Effector memory CD4-positive, alpha-beta T cell (primary cell): ENCODE measurements around the gene KLHL7.

Experiments used
- DNase-seq, 3 donors: peaks; one replicate each; pipeline ENCODE4 v3.0.0-alpha.2; 2020
- H3K27ac ChIP-seq: 2 replicates; pipeline ENCODE4 v1.7.0; 2013; ENCODE audit warnings: mild to moderate bottlenecking, low read length, moderate library complexity; ENCODE audit not compliant: insufficient read depth, poor library complexity, severe bottlenecking
- H3K27me3 ChIP-seq: replicated peaks from 2 replicates; pipeline ENCODE4 v1.7.0; 2013; ENCODE audit warnings: mild to moderate bottlenecking, low read length; ENCODE audit not compliant: insufficient read depth, control insufficient read depth, poor library complexity, severe bottlenecking
- H3K36me3 ChIP-seq: 2 replicates; pipeline ENCODE4 v1.7.0; 2013; ENCODE audit warnings: mild to moderate bottlenecking, low read length, moderate library complexity; ENCODE audit not compliant: control insufficient read depth, insufficient read depth
- H3K4me1 ChIP-seq: 2 replicates; pipeline ENCODE4 v1.7.0; 2013; ENCODE audit warnings: low read length, mild to moderate bottlenecking; ENCODE audit not compliant: control insufficient read depth, insufficient read depth, poor library complexity, severe bottlenecking
- H3K4me3 ChIP-seq: 2 replicates; pipeline ENCODE4 v1.7.0; 2013; ENCODE audit warnings: low read length, low read depth, mild to moderate bottlenecking; ENCODE audit not compliant: insufficient read depth, poor library complexity, severe bottlenecking
- H3K9me3 ChIP-seq: 2 replicates; pipeline ENCODE4 v1.7.0; 2013; ENCODE audit warnings: mild to moderate bottlenecking, low read length, moderate library complexity; ENCODE audit not compliant: control insufficient read depth

KLHL7 gene

DNA sequence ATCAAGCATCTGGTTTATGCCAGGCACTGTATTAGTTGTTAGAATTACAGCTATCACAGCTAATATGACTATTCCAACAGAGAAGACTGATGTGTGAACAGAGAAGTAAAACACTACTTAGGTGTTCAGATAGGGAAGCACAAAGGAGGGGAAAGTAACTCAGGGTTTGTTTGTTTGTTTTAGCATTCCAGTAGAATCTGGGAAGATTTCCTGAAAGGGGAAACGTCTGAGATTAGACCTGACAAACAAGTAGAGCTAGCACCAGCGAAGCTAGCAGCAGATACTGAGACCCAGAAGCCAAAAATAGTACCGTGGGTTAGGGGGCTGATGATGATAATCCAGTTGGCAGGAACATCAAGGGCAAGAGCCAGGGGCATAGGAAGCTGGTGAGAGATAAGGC is 28.8 kb upstream of the KLHL7 start:
- no peaks in the 10 kb centered on the region for H3K36me3 ChIP-seq
- no peak for DNase-seq
- no peaks in the 10 kb centered on the region for H3K27me3 ChIP-seq
- no peak overlapping the region for H3K4me3 ChIP-seq
- H3K27ac ChIP-seq = no peak overlapping the region
- no peaks in the 10 kb centered on the region for H3K9me3 ChIP-seq
- H3K4me1 ChIP-seq = no peaks in the 10 kb centered on the region

DNA sequence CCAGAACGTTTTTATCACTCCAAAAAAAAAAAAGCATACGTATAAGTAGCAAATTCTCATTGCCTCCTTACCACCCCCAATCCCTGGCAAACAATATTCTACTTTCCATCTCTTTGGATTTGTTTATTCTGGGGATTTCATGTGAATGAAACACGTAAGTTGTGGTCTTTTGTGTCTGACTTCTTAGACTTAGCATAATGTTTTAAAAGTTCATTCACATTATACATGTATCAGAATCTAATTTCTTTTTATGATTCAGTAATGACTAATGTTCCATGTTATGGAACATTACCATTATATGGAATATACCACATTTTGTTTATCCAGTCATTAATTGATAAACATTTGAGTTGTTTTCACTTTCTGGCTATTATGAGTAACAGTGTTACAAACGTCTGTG is 12.5 kb upstream of the KLHL7 start:
- Histone ChIP-seq H3K36me3 (no peaks in the 10 kb centered on the region), H3K9me3 (no peaks in the 10 kb centered on the region), H3K27ac (no peak overlapping the region), H3K4me1 (no peaks in the 10 kb centered on the region), H3K27me3 (no peaks in the 10 kb centered on the region), H3K4me3 (no peak overlapping the region)
- DNase-seq = no peak

DNA sequence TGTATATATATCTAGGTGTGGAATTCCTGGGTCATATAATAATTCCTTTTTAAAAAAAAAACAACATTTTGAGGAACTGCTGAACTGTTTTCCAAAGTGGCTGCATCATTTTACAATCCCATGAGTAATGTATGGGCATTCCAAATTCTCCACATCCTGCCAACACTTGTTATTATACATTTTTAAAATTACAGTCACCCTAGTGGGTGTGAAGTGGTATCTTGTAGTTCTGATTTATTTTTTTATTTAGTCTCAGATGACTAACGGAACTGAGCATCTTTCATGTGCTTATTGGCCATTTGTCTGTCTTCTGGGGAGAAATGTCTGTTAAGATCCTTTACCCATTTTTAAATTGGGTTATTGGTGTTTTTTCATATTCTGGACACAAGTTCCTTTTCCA is 12.0 kb upstream of the KLHL7 start:
- DNase-seq = no peak
- Histone ChIP-seq H3K4me1 (no peaks in the 10 kb centered on the region), H3K4me3 (no peak overlapping the region)

DNA sequence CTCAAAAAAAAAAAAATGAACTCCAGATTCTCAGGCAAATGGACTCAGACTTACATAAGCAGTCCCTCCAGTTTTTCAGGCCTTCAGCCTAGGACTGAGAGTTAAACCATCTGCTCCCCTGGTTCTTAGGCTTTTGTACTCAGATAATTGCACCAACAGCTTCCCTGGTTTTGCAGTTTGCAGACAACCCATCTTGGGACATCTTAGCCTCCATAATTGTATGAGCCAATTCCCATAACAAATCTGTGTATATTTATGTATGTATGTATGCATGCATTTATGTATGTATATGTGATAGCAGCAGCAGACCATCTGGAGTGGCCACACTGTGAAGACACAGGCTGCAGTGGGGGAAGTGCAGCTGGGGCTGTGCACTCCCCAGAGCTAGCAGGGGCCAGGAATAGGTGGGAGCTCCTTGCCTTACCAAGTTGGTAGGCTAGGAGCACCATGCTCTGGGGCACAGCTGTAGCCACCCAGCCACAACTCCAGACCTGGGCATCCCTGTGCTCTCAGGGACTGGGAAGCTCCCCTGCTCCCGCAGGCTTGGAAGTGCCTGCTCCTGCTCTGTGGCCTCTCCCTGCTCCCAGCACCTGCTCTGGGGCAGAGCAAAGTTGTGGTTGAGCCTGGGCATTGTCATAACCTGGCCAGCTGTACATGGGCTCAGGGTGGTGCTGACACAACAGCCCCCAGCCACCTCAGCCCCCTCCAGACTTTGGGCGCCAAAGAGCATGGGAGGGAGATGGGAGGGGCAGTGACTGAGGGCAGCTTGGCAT is 8.9 kb upstream of the KLHL7 start:
- H3K4me3 ChIP-seq = no peak overlapping the region

More for the DNA sequence above, 12.0 kb upstream of the KLHL7 start:
- Histone ChIP-seq H3K27ac (no peak overlapping the region), H3K27me3 (no peaks in the 10 kb centered on the region), H3K9me3 (no peaks in the 10 kb centered on the region), H3K36me3 (no peaks in the 10 kb centered on the region)

DNA sequence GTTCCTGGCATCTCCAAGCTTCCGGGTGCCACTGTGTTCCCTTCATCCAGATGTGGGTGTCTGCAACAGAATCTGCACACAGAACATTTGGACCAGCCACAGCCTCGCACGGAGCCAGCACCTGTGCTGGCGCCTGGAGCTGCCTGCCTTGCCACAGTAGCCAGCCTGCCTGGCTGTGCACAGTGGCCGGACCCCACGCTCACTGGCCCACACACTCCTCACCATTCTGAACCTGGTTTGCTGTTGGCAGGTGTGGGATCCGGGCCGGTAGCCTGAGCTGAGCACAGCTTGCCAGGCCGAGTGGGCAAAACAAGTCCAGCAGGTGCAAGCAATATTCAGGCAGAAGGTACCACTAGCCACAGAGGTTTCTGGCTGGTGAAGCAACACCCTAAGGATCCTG is 7.6 kb upstream of the KLHL7 start:
- H3K36me3 ChIP-seq = no peaks in the 10 kb centered on the region
- no peaks in the 10 kb centered on the region for H3K27me3 ChIP-seq
- H3K4me3 ChIP-seq = no peak overlapping the region
- no peak overlapping the region for H3K27ac ChIP-seq
- DNase-seq = no peak
- no peaks in the 10 kb centered on the region for H3K4me1 ChIP-seq
- H3K9me3 ChIP-seq = no peaks in the 10 kb centered on the region

More for the DNA sequence above, 8.9 kb upstream of the KLHL7 start:
- Histone ChIP-seq H3K27ac (no peak overlapping the region), H3K27me3 (no peaks in the 10 kb centered on the region), H3K36me3 (no peaks in the 10 kb centered on the region), H3K9me3 (no peaks in the 10 kb centered on the region), H3K4me1 (no peaks in the 10 kb centered on the region)
- no peak for DNase-seq

DNA sequence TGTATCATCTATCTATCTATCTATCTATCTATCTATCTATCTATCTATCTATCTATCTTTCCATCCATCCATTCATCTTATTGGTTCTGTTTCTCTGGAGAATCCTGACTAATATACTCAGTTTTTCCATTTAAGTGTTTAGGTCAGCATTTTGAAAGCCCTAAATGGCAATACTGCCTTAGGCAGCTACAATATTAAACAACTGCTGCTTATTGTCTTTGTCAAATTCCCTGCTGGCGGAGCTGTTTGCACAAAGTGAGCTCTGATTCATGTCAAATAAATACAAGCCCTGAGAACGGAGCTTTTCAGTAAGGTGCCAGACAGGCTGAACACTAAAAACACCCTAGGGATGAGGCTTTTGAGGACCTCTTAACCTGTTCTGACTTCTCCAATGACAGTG is 7.1 kb upstream of the KLHL7 start:
- H3K27ac ChIP-seq = no peak overlapping the region
- H3K4me3 ChIP-seq = no peak overlapping the region
- no peaks in the 10 kb centered on the region for H3K9me3 ChIP-seq
- H3K36me3 ChIP-seq = no peaks in the 10 kb centered on the region
- H3K4me1 ChIP-seq = no peaks in the 10 kb centered on the region
- DNase-seq = no peak
- no peaks in the 10 kb centered on the region for H3K27me3 ChIP-seq

DNA sequence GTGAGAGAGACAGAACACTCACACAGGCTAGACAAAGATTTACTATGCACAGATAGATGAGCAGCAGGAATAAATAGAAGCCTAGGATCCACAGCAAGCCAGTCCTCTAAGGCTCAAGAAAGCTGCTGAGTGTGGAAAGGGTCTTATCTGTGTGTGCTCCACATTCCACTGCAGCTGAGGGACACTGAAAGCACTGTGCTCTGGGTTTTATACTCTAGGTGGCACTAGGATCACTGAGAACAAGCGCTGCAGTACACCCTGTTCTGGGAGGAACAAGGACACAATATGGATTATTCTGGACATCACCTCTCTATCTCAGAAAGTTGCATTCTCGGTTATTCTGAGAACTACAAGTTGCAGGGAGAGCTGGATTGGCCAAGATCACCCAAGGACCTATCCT is 4.9 kb upstream of the KLHL7 start:
- Histone ChIP-seq H3K27ac (no peak overlapping the region), H3K36me3 (no peaks in the 10 kb centered on the region), H3K4me3 (no peak overlapping the region), H3K27me3 (no peaks in the 10 kb centered on the region), H3K4me1 (no peaks in the 10 kb centered on the region), H3K9me3 (no peaks in the 10 kb centered on the region)
- no peak for DNase-seq

DNA sequence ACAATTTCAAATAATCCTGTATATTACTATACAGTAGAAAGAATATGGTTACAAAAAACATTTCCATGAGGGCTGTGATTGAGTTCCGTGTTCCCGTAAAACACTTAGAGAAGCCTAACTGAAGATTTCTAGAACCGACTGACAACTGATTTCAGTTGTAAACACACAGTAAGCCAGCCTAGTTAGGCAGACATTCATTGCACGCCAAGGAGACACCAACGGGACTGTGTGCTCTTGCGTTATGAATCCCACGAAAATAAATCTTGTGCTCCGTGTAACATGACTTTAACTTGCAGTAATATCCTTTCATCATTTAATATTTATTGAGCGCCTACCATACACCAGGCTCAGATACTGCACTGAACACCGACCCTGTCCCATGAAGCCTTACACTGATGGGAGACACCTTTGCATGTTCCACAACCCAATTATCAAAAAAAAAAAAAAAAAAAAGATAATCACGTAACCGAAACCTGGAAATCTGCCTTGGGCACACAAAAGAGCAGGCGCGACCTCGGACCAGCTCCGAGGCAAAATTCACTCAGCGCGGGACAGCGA is 420 bp upstream of the KLHL7 start:
- no peaks in the 10 kb centered on the region for H3K36me3 ChIP-seq
- H3K4me3 ChIP-seq = peak overlapping the region; percentile 95
- no peaks in the 10 kb centered on the region for H3K27me3 ChIP-seq
- peaks cover 8% of the 10 kb centered on the region for H3K4me1 ChIP-seq
- H3K9me3 ChIP-seq = no peaks in the 10 kb centered on the region
- DNase-seq = no peak
- peak overlapping the region; percentile 90 for H3K27ac ChIP-seq

DNA sequence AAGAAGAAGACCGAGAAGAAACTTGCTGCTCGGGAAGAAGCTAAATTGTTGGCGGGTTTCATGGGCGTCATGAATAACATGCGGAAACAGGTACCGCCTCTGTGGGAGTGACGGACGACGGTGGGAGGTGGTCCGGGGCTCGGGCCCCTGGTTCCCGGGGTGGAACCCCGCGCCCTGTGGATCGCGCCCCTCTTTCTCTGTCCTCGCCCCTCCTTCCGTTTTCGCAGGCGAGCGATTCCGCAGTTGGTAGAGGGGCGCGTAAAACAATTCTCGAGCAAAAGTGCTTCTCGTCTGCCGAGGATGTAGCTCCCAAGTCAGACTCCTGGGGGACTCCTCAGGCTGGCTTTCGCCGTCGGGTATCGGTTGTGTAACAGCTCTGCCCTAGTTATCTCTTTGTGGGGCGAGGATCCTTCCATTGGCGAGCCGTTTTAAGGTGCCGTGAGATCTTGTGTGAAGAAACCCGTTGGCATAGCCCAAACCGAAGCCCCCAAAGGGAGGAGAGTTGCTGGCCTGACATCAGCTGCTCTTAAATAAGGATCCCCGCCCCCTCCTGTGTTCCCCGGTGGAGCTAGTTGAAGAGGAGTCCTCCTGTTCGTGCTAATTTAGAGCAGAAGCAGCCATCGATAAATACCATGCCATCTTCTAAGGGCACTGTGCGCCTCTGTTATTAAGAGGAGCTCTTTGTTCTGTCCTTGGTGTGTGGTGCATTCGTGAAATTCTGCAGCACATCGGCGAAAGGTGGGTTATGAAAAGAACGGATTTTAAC is 655 bp downstream of the KLHL7 start:
- H3K27me3 ChIP-seq = no peaks in the 10 kb centered on the region
- H3K27ac ChIP-seq = peak overlapping the region; percentile 90
- no peaks in the 10 kb centered on the region for H3K9me3 ChIP-seq
- no peaks in the 10 kb centered on the region for H3K36me3 ChIP-seq
- H3K4me3 ChIP-seq = peak overlapping the region; percentile 95
- peak; percentile 13 to 44 (median 36) for DNase-seq
- H3K4me1 ChIP-seq = peaks cover 8% of the 10 kb centered on the region
